ENCODE data around the gene NEGR1.

The NEGR1 gene

DNA sequence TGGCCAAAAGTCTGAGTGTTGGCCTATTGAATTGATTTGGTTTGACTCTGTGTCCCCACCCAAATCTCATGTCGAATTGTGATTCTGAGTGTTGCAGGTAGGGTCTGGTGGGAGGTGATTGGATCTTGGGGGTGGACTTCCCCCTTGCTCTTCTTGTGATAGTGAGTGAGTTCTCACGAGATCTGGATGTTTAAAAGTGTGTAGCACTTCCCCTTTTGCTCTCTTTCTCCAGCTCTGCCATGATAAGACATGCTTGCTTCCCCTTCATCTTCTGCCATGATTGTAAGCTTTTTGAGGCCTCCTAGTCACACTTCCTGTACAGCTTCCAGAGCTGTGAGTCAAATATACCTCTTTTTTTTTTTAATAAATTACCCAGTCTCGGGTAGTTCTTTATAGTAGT lies 904.5 kb downstream of the NEGR1 start:
- H3K4me3 ChIP-seq (ENCODE audit: low read depth, low read length): no peak overlapping the region
- TF ChIP-seq, protein P1, sequence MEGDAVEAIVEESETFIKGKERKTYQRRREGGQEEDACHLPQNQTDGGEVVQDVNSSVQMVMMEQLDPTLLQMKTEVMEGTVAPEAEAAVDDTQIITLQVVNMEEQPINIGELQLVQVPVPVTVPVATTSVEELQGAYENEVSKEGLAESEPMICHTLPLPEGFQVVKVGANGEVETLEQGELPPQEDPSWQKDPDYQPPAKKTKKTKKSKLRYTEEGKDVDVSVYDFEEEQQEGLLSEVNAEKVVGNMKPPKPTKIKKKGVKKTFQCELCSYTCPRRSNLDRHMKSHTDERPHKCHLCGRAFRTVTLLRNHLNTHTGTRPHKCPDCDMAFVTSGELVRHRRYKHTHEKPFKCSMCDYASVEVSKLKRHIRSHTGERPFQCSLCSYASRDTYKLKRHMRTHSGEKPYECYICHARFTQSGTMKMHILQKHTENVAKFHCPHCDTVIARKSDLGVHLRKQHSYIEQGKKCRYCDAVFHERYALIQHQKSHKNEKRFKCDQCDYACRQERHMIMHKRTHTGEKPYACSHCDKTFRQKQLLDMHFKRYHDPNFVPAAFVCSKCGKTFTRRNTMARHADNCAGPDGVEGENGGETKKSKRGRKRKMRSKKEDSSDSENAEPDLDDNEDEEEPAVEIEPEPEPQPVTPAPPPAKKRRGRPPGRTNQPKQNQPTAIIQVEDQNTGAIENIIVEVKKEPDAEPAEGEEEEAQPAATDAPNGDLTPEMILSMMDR (conservative IDR thresholded peaks at IDR 0.05; ENCODE audit: low read depth, low read length): no peak
- DNase-seq (ENCODE audit: low read depth): no peak

DNA sequence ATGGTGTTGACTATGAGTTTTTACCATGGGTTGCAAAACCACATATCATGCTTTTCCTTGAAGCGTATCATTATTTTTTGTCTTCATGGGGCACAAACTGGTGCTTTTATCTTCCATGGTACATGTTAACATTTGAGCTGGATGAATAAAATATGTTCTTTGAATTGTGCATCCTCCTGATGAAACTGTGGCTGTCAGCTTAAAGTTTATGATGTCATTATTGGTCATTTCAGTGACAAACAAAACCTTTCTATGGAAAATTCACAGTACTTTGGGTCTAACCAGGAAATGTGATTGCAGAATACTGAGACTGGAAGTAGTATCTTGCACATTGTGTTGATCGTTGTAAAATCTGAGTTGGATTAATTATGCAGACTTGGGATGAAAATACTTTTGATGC lies 909.8 kb downstream of the NEGR1 start:
- DNase-seq (ENCODE audit: low read depth): no peak
- no peak overlapping the region for H3K4me3 ChIP-seq (ENCODE audit: low read depth, low read length)
- TF ChIP-seq, protein P1 (conservative IDR thresholded peaks at IDR 0.05; ENCODE audit: low read depth, low read length): no peak

DNA sequence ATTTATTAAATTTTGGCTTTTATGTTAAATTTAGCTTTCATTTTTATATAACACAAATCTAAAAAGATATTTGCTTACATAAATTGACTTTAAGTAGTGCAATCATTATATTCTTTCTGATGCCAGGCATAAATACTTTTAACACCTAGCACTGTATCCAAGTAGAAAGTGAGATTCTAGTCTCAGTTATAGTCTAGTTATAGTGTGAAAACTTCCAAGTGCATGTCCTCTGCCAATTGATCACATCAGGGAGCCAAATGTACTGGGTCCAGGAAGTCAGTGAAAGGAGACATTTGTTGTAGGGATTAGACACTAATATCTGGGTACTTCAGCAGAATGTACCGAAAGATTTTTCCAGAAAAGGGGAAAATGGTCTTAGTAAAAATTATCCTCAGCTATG lies 910.8 kb downstream of the NEGR1 start:
- no peak for DNase-seq (ENCODE audit: low read depth)
- H3K4me3 ChIP-seq (ENCODE audit: low read depth, low read length): no peak overlapping the region
- TF ChIP-seq, protein P1 (conservative IDR thresholded peaks at IDR 0.05; ENCODE audit: low read depth, low read length): no peak

DNA sequence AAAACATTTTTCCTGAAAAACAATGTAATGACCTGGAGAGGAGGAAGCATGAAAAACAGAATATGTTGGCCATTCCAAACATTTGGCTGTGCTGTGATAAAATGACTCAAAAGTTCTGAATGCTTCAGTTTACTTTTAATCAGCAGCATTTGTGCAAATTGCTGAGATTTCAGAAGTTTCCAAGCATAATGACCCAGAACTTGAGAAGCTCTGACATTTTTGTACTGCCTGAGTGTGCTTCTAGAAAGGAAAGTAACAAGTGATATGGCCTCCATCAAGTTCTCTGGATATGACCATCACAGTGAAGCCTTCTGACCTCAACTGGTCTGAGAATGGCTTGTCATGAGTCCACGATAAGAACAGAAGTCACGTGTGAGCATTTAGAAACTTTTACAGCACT lies 918.1 kb downstream of the NEGR1 start:
- no peak overlapping the region for H3K4me3 ChIP-seq (ENCODE audit: low read depth, low read length)
- peak; percentile 18 for DNase-seq (ENCODE audit: low read depth)
- TF ChIP-seq, protein P1 (conservative IDR thresholded peaks at IDR 0.05; ENCODE audit: low read depth, low read length): no peak

DNA sequence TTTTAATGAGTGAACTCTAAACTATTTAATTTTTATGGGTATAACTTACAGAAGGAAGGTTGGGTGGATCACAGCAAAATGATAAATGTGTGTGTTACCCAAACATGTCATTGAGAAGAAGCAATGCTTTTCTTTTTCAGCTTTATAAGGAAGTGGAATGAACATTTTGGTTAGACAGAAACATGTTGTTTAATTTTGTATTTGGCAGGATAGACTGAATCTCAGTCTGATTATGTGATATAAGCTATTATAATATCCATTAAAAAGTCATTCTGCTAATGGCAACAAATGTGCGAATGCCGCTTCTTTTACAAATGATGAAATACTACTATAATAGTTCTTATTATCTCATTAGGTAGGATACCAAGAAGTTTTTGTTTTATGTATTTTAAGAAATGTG lies 919.6 kb downstream of the NEGR1 start:
- H3K4me3 ChIP-seq (ENCODE audit: low read depth, low read length): no peak overlapping the region
- DNase-seq (ENCODE audit: low read depth): no peak
- TF ChIP-seq, protein P1 (conservative IDR thresholded peaks at IDR 0.05; ENCODE audit: low read depth, low read length): no peak

DNA sequence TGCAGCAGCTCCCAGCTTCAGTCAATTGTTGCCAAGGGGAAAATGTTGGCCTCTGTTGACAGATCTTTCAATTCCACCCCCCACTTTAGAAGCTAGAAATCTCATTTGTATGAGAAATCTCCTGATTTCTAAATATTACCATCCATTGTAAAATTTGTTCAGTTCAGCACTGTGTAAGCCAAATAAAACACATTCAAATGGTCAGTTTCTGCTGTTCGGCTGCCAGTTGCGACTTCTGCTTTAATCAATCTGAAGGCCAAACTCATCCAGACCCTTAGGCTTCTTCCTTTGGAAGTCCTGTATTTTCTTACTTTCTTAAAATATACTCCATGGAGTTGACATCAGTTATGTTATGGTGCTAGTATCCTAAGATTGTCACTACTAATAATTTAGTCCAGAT lies 920.3 kb downstream of the NEGR1 start:
- no peak overlapping the region for H3K4me3 ChIP-seq (ENCODE audit: low read depth, low read length)
- DNase-seq (ENCODE audit: low read depth): no peak
- TF ChIP-seq, protein P1 (conservative IDR thresholded peaks at IDR 0.05; ENCODE audit: low read depth, low read length): no peak

DNA sequence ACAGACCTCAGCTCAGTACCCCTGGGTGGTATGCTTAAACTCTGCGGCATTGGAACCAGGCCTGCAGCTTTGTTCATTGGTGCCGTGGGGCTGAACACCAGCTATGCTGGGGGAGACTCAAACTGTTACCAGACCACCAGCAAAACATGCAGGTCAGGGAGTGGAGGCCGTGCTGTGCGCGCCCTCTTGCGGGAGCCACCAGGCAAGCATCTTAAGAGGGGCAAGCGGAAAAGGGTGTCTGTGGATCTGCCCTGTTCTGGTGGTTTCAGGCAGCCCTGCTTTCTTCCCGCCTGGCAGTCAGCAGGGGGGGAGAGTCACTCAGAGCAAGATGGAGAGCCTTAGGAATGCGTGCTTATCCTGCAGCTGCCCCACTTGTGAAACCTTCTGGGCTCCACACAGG lies 924.6 kb downstream of the NEGR1 start:
- TF ChIP-seq, protein P1 (conservative IDR thresholded peaks at IDR 0.05; ENCODE audit: low read depth, low read length): peak; percentile 36
- H3K4me3 ChIP-seq (ENCODE audit: low read depth, low read length): no peak overlapping the region
- DNase-seq (ENCODE audit: low read depth): peak; percentile 12

Measured in choroid plexus epithelial cell (primary cell).